Epithelial cell of proximal tubule (primary cell): ENCODE measurements around the gene NUDT8. TPM values are rescaled to one million over a fixed set of nuclear protein-coding genes. Genes with fewer than 3 reads are reported as not detected.

Experiments
- DNase-seq: peaks from one replicate; pipeline ENCODE4 v3.0.0-alpha.2; 2011; ENCODE audit warnings: low read depth
- H3K4me3 ChIP-seq: 2 replicates; pipeline ENCODE4 v1.5.1; 2011; ENCODE audit warnings: low read depth, mild to moderate bottlenecking, low read length
- total RNA-seq: library from RNA; depleted of rRNA; stranded (reverse); fragments of >200 nt; gene quantifications from 2 replicates; pipeline ENCODE4 v1.2.3, GENCODE V29; 2015
- TF ChIP-seq, protein P1 (sequence below): conservative IDR thresholded peaks from 2 replicates; pipeline ENCODE4 v1.5.1; 2012; ENCODE audit warnings: low read depth, mild to moderate bottlenecking, low read length

Gene NUDT8
- total RNA-seq, 1 donor from 2014 or later: 29.3 TPM

DNA sequence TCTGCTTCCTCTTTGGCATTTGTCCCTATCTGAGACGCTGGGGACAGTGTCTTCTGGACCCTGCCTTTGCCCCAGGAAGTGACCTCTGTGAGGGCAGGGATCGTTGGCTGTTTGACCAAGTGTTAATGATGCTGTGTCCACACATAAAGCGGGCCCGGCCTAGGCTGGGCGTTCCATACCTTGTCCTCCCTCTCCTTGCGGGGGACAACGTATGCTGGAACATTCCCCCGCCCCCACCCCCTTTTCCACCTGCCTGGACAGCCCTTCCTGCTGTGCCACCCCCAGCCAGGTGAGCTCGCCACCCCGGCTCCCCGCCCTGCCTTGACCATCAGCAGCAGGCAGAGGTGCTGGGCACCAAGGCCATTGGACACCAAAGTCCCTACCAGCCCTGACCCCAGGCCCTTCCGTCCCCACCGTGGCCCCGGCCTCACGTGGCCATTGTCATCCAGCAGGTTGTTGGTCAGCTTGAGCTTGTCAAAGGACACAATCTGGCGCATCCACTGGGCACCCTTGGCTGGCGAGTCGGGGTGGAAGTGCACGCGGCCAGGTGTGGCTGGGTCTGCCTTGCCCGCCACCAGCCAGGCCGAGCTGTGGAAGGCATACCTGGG, 4.1 kb upstream of the NUDT8 start:
- DNase-seq: no peak
- H3K4me3 ChIP-seq: no peak overlapping the region
- TF ChIP-seq, protein P1, sequence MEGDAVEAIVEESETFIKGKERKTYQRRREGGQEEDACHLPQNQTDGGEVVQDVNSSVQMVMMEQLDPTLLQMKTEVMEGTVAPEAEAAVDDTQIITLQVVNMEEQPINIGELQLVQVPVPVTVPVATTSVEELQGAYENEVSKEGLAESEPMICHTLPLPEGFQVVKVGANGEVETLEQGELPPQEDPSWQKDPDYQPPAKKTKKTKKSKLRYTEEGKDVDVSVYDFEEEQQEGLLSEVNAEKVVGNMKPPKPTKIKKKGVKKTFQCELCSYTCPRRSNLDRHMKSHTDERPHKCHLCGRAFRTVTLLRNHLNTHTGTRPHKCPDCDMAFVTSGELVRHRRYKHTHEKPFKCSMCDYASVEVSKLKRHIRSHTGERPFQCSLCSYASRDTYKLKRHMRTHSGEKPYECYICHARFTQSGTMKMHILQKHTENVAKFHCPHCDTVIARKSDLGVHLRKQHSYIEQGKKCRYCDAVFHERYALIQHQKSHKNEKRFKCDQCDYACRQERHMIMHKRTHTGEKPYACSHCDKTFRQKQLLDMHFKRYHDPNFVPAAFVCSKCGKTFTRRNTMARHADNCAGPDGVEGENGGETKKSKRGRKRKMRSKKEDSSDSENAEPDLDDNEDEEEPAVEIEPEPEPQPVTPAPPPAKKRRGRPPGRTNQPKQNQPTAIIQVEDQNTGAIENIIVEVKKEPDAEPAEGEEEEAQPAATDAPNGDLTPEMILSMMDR: no peak

DNA sequence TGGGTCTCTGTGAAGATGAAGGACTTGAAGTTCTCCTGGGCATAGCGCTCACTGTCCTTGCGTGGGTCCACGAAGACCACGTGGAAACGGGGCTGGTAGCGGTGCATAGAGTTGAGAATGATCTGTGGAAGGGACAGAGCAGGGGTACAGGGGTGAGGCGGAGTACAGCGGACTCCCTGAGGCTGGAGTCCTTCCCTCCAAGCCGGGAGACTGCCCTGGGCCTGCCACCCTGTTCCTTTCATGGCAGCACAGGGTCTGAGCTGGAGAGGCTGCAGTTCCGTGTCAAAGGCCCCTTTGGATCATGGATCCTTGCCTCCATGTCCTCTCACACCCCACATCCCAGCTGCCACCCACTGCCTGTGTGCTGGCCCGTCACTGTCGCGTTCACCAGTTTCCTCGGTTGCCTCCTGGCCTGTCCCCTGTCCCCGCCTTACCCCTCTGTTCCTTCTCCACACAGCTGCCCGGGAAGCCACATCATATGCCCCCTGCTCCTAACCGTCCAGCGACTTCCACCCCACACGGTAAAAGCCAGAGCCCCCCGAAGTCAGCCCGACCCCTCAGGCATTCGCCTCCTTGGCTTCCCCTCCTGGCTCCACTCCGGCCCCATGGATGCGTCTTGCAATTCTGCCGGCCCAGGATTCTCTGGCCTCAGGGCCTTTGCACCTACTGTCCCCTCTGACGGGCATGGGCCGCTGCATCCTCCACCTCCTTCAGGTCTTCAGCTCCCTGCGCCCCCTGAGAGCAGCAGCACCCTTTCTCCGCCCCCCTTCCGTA, 3.4 kb upstream of the NUDT8 start:
- no peak for DNase-seq
- no peak overlapping the region for H3K4me3 ChIP-seq
- TF ChIP-seq, protein P1: no peak

DNA sequence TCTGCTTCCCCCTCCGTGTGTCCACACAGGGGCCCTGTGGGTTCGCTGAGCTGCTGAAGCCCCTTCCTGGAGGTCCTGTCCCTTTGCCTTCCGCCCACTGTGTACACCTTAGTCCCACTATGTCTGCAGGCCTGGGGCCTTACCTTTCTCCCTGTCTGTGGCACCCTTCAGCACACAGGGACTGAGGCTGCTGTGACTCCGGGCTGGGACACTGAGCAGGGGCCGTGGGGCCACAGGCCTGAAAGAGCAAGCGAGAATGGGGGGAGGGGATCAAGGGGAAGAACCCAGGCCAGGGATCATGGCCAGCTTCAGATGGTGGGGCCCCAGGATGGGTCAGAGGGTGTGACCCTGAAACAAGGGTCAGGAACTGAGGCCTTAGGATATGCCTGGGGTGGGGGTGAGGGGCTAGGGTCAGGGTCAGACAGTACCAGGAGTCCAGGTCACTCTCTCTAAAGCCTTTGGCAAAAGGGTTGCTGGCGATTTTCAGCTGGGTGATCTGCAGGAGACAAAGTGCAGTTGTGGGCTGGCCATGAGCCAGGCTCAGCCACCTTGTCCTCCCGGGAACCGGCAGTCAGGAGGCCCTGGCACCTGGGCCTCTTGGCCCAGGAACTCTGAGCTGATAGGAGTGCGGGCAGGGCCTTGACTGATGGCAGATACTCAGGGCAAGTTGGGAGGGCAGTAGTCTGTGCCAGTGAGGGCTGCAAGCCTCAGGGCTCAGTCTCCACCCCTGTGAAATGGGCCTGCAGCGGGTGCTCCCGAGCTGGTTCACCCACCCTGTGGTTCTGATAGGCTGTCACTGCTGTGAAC, 2.6 kb upstream of the NUDT8 start:
- TF ChIP-seq, protein P1: no peak
- no peak overlapping the region for H3K4me3 ChIP-seq
- no peak for DNase-seq

DNA sequence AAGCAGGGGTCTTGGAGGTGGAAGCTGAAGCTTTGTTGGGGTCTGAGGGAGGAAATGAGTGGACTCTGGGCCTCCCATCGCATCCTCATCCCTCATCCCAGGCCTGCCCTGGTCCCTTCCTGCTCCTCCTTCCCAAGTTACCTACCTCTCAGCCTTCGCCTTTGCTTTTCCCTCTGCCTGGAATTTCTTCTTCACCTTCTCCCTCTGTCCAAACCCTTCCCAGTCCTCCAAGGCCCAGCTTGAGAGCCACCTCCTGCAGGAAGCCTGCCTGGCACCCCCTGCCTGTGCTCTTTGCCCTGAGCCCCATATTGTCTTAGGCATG, 2.1 kb upstream of the NUDT8 start:
- H3K4me3 ChIP-seq: no peak overlapping the region
- TF ChIP-seq, protein P1: no peak
- no peak for DNase-seq

DNA sequence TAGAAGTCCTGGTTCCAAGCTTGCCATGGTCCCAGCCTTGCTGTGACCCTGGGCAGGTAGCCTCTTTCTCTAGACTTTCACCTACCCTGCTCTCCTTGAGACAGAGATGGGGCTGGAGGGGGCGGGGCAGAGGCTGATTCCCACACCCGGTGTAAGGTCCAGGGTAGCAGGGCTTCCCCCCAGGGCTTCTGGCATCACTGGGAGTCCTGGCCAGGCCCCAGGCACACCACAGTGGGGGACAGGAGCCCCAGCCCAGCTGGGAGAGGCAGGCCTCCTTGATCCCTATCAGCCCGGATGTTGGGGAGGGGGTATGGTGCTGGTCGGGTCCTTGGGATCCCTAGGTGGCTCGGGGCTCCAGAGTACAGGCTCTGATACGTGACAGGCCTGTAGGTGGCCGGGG, 1.7 kb upstream of the NUDT8 start:
- no peak overlapping the region for H3K4me3 ChIP-seq
- no peak for DNase-seq
- TF ChIP-seq, protein P1: no peak

DNA sequence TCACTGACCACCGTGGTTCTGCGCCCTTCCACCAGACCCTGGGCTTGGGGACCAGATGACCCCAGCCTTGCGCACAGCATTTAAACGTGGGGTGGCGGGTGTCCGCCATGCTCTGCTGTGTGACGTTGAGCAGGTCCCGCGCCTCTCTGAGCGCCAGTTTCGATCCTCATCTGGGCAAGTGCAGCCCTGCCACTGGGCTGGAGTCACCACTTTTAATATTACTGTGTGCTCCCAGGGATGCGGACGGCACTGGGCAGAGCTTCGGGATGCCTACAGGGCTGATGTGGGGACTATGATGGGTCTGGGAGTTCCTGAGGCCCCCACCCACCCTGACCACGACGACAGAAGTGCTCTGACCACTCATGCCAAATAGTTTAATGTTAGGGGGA, 1.2 kb upstream of the NUDT8 start:
- TF ChIP-seq, protein P1: no peak
- no peak for DNase-seq
- peak overlapping the region; percentile 78 for H3K4me3 ChIP-seq
